Activated naive CD4-positive, alpha-beta T cell (primary cell): ENCODE measurements around the gene LUC7L2.
"Not testable (repeated sequence)": the region's sequence is repeated elsewhere in the genome, so short reads cannot be mapped to it uniquely, and the experiment has no call there.

ENCODE experiments used
- DNase-seq, 4 experiments: peaks; one replicate each; lab custom pipeline; 2025; lab: John Stamatoyannopoulos, UW

Gene LUC7L2

DNA sequence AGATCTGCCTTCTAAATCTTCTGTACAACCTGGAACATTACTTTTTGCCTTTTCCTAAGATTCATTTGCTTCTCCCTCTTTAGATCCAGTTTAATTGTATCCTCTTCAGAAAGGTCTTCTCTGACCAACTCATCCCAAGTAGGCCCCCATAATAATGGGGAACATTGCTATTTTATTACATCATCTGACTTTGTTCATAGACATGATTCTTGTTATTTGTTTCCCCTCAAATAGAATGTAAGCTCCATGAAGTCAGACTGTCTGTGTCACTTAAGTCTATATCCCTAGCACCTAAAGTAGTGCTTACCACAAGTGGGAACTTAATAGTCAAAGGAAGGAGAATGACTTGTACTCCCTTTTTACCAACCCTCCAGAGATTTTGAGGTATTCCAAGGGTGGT, 37.5 kb downstream of the LUC7L2 start:
- no peak for DNase-seq

- DNase-seq, result no peak
These were observed 43.9 kb downstream of the LUC7L2 start for GRCh38 chr7:139403601-139404000.

- no peak for DNase-seq
These were observed 47.9 kb downstream of the LUC7L2 start for GRCh38 chr7:139407555-139407954.

GRCh38 chr7:139414743-139415402, 55.2 kb downstream of the LUC7L2 start:
- DNase-seq, result not testable (repeated sequence)

DNA sequence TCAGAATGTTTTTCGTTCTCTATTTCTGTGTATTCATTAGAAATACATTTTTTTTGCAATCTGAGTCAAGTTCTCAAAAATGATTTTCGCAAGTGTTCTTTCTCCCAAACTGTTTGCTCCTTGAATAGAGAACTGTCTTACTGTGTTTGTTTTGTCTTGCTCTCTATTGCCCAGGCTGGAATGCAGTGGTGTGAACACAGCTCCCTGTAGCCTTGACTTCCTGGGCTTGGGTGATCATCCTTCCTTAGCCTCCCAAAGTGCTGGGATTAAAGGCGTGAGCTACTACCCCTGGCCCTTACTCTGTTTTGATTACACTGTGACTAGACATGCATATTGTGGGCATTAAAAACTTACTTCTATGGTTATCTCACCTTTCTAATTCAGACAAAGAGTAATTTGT, 56.7 kb downstream of the LUC7L2 start:
- no peak for DNase-seq

DNA sequence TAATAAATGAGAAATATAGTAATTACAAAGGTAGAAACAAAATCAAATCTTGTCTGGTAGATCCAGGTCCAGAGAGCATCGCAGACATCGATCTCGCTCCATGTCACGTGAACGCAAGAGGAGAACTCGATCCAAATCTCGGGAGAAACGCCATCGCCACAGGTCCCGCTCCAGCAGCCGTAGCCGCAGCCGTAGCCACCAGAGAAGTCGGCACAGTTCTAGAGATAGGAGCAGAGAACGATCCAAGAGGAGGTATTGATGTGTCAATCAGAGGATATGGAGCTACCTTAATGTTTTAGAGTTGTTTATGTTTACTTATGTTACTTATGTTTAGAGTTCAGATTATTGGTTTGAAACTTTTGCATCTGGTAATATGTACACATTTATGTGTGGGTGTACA, 57.8 kb downstream of the LUC7L2 start:
- DNase-seq, result no peak

GRCh38 chr7:139421123-139421522, 61.4 kb downstream of the LUC7L2 start:
- DNase-seq, result no peak

GRCh38 chr7:139422126-139422525, 62.4 kb downstream of the LUC7L2 start:
- no peak for DNase-seq

GRCh38 chr7:139423091-139423490, 63.4 kb downstream of the LUC7L2 start:
- no peak for DNase-seq

DNA sequence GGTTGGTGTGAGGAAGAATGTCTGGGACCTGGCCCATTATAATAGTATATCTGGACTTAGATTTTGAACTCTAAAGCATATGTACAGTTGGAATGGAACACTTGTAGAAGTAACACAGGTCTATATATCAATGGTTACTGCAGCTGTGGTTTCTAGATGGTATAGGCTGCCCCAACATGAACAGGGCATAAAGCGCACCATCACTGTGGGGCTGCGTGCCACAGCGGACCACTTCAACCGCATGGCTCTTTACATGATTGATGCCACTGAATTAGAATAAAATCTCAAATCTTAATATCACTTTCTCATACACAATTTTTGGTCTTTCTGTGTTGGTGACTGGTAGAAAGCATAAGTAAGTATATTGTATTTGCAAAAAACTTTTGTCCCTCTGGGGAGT, 64.3 kb downstream of the LUC7L2 start:
- no peak for DNase-seq

GRCh38 chr7:139425701-139426100, 66.0 kb downstream of the LUC7L2 start:
- not testable (repeated sequence) for DNase-seq

DNA sequence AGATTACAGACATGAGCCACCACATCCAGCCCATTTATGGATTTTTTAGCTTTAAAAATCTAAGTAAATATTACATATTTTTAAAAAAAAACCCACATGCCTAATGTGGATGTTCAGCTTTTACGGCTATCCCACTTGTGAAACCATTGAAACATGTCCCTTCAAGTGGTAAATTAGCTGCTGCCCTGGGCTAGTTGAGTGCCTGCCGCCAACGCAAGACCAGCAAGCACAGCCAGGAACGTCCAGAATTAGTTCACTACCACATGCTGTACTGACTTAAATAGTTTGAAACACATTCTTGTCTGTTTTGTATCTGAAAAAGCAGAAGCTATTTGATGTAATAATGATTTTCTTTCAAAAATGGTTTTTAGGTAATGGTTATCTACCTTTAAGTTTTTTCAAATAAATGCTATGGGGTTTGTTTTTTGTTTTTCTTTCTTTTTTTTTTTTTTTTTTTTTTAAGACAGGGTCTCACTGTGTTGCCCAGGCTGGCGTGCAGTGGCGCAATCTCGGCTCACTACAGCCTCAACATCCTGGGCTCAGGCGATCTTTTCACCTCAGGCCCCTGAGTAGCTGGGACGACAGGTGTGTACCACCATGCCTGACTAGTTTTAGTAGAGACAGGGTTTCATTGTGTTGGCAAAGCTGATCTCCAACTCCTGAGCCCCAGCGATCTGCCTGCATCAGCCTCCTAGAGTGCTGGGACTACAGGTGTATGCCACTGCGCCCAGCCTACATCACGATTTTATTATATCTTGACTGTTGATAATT, 66.7 kb downstream of the LUC7L2 start:
- DNase-seq, result no peak

DNA sequence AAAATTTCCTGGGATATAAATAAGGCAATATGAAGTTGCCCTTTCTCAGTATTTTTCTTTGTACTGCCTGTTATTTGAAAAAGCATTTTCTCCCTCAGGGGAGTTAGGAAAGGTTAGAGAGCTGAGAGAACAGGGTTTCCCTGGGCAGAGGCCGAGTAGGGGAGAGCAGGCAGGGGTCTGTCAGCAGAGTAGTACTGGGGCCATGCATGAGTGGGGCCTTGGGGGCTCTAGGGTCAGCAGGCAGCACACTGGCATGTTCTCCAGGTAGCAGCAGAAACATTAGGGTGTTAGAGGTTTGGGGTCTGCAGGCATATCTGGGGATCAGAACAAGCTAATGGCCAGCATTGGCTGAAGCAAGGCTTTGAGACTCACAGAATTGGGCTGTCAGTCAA, 67.3 kb downstream of the LUC7L2 start:
- DNase-seq, result no peak

- DNase-seq, result no peak
These were observed 68.1 kb downstream of the LUC7L2 start for GRCh38 chr7:139427788-139428187.

DNA sequence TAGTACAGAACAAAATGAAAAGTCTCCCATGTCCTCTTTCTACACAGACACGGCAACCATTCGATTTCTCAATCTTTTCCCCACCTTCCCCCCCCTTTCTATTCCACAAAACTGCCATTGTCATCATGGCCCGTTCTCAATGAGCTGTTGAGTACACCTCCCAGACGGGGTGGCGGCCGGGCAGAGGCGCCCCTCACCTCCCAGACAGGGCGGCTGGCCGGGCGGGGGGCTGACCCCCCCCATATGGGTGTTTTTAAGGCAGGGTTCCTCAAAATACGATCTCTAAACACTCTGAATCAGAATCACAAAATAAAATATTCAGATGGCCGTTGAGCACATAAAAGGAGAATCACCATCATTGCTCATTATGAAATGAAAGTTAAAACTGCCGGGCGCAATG, 70.0 kb downstream of the LUC7L2 start:
- DNase-seq, result not testable (repeated sequence)

DNA sequence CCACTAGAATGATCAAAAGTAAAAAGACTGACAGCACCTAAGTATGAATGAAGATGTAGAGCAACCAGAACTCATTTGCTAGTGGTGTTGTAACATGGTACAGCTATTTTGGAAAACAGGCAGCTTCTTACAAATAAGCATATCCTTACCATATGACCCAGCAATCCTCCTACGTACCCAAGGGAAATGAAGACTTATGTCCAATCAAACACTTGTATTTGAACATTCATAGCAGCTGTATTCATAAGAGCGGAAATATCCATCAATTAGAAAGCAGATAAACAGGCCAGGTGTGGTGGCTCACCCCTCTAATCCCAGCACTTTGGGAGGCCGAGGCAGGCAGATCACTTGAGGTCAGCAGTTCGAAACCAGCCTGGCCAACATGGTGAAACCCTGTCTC, 70.7 kb downstream of the LUC7L2 start:
- DNase-seq, result no peak

DNA sequence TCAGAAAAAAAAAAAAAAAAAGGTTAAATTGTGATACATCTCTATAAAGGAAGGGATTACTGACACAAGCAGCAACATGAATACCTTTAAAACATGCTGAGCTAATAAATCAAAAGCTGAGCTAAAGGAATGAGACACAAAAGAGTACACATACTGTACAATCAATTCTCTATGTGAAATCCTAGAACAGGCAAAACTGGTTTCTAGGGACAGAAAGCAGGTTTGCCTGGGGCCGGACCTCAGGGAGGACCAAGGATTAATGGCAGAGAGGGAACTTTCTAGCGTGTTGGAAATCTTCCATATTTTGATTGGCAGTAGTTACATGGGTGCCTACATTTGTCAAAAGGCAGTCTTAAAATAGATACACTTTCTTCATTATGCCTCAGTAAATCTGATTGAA, 71.3 kb downstream of the LUC7L2 start:
- no peak for DNase-seq

- no peak for DNase-seq
These were observed 71.8 kb downstream of the LUC7L2 start for GRCh38 chr7:139431459-139431858.

GRCh38 chr7:139436806-139437205, 77.1 kb downstream of the LUC7L2 start:
- DNase-seq, result no peak

- DNase-seq, result no peak
These were observed 79.7 kb downstream of the LUC7L2 start for GRCh38 chr7:139439375-139439774.

GRCh38 chr7:139441961-139442360, 82.3 kb downstream of the LUC7L2 start:
- no peak for DNase-seq

DNA sequence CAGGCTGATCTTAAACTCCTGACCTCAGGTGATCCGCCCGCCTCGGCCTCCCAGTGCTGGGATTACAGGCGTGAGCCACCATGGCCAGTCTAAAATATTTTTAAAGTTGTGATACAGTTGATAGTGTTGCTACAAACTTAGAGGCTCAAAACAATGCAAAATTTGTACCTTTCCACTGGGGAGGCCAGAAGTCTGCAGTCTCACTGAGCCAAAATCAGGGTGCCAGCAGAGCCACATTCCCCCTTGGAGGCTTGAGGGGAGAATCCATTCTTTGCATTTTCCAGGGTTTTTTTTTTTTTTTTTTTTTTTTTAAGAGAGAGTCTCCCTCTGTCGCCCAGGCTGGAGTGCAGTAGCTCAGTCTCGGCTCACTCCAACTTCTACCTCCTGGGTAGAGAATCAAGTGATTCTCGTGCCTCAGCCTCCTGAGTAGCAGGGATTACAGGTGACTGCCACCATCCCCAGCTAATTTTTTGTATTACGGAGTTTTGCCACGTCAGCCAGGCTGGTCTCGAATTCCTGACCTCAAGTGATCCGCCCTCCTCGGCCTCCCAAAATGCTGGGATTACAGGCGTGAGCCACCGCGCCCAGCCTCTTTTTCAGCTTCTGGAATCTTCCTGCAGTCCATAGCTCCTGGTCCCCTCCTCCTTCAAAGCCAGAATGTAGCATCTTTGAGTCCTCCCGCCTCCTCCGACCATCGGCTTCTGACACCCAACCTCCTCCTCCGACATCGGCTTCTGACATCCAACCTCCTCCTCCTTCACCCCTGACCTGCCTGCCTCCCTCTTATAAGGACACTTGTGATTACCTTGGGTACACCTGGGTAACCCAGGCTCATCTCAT, 86.6 kb downstream of the LUC7L2 start:
- DNase-seq, result no peak

GRCh38 chr7:139450851-139451250, 91.2 kb downstream of the LUC7L2 start:
- DNase-seq, result no peak
